A549 treated with CpdA at 1 μM for 4 hours (cell line): ENCODE data around the gene ITPRIPL1. TPM values are rescaled to one million over a fixed set of nuclear protein-coding genes. Genes with fewer than 3 reads are reported as not detected.

Experiments used
- total RNA-seq: library from RNA; stranded (reverse); fragments of 200-300 nt; extraction: Qiagen RNA extraction; gene quantifications from 5 replicates; pipeline ENCODE4 v1.2.3, GENCODE V29; 2022; ENCODE audit warnings: low read depth

Gene ITPRIPL1, protein sequence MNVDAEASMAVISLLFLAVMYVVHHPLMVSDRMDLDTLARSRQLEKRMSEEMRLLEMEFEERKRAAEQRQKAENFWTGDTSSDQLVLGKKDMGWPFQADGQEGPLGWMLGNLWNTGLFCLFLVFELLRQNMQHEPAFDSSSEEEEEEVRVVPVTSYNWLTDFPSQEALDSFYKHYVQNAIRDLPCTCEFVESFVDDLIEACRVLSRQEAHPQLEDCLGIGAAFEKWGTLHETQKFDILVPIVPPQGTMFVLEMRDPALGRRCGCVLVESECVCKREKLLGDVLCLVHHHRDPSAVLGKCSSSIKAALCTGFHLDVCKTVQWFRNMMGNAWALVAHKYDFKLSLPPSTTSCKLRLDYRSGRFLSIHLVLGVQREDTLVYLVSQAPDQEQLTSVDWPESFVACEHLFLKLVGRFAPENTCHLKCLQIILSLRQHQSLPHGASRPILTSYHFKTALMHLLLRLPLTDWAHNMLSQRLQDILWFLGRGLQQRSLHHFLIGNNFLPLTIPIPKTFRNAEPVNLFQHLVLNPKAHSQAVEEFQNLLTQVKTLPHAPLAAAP
- not detected in 5 replicates for total RNA-seq

GRCh38 chr2:96325041-96325883 lies at the start of gene ITPRIPL1:
Gene ITPRIPL1 (plus strand): TSS chr2:96325317. CDS start chr2:96325840, 523 bp downstream.

GRCh38 chr2:96305091-96305978 lies 19.8 kb upstream of the ITPRIPL1 start, which contains the start of gene SNRNP200:
Gene SNRNP200 (minus strand): TSS chr2:96305546. CDS start chr2:96305437, 109 bp downstream.

Other genes starting within 250 kb of the ITPRIPL1 start
- 0.03 to 0.09 TPM (median 0.08 TPM) in 5 replicates for gene ADRA2B, start 208.7 kb upstream of the ITPRIPL1 start, total RNA-seq
- not detected in 5 replicates for gene ASTL, start 186.8 kb upstream of the ITPRIPL1 start, total RNA-seq
- gene DUSP2, start 179.9 kb upstream of the ITPRIPL1 start, total RNA-seq = 0.22 to 0.50 TPM (median 0.46 TPM) in 5 replicates
- 95.0 to 102 TPM (median 97.0 TPM) in 5 replicates for gene STARD7, start 116.5 kb upstream of the ITPRIPL1 start, total RNA-seq
- 38.4 to 51.9 TPM (median 48.9 TPM) in 5 replicates for gene TMEM127, start 59.3 kb upstream of the ITPRIPL1 start, total RNA-seq
- 79.3 to 95.8 TPM (median 91.0 TPM) in 5 replicates for gene CIAO1, start 59.1 kb upstream of the ITPRIPL1 start, total RNA-seq
- gene SNRNP200, start 19.8 kb upstream of the ITPRIPL1 start, total RNA-seq = 126 to 133 TPM (median 130 TPM) in 5 replicates
- 45.4 to 49.9 TPM (median 48.3 TPM) in 5 replicates for gene NCAPH, start 10.4 kb downstream of the ITPRIPL1 start, total RNA-seq
- gene NEURL3, start 180.0 kb downstream of the ITPRIPL1 start, total RNA-seq = 1.3 to 2.9 TPM (median 1.7 TPM) in 5 replicates
- gene ARID5A, start 211.4 kb downstream of the ITPRIPL1 start, total RNA-seq = 8.4 to 11.8 TPM (median 9.3 TPM) in 5 replicates